K562 (cell line): ENCODE results near the gene PDGFC.

ENCODE experiments used
- CHD4 ChIP-seq: fragments of 200-600 bp; sonication (generic); IDR thresholded peaks from 3 replicates; pipeline ENCODE4 v1.6.1; 2012; ENCODE audit warnings: low read depth, mild to moderate bottlenecking, mixed read lengths, low read length, inconsistent platforms; ENCODE audit not compliant: insufficient read depth, insufficient replicate concordance, poor library complexity, severe bottlenecking
- NCOA2 ChIP-seq, 2 experiments: fragments of 450-650 bp; IDR thresholded peaks; 2 replicates each; pipeline ENCODE4 v1.6.1; 2018; ENCODE audit warnings: mild to moderate bottlenecking in 2 of 2, moderate library complexity in 1 of 2; ENCODE audit not compliant: partially characterized antibody in 2 of 2

GRCh38 chr4:156939139-156939538 is 32.5 kb downstream of the PDGFC start:
- TF ChIP-seq NCOA2 (IDR thresholded peaks at IDR 0.05; ENCODE audit: partially characterized antibody in 2 of 2) (no peak), CHD4 (no peak)
